HUDEP-2 (cell line): ENCODE measurements around the gene GFOD2.

Experiments
- DNase-seq, 76 experiments: peaks; one replicate each; lab custom pipeline; 2025; ENCODE audit not compliant: unreplicated experiment in 76 of 76; lab: John Stamatoyannopoulos, UW

GFOD2 gene

DNA sequence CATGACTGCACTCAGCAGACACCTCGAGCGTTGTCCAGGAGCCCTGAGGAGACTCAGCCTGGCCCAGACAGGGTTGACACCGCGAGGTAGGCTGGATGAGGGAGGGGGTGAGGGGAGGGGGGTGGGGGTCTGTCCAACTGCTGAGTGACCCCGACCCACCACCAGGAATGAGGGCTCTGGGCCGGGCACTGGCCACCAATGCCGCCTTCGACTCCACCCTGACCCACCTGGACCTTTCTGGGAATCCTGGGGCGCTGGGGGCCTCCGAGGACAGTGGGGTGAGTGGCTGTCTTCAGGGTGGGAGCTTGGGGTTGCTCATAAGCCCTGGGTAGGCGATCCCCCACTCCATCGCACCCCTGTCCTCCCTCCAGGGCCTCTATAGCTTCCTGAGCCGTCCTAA lies 71.4 kb downstream of the GFOD2 start:
- DNase-seq, result no peak

- DNase-seq, result no peak
These were observed 71.9 kb downstream of the GFOD2 start for GRCh38 chr16:67647111-67647651.

GRCh38 chr16:67645397-67646121 lies 73.6 kb downstream of the GFOD2 start:
- peak in 5 of 76 experiments; percentile 6 to 28 (median 16) for DNase-seq

DNA sequence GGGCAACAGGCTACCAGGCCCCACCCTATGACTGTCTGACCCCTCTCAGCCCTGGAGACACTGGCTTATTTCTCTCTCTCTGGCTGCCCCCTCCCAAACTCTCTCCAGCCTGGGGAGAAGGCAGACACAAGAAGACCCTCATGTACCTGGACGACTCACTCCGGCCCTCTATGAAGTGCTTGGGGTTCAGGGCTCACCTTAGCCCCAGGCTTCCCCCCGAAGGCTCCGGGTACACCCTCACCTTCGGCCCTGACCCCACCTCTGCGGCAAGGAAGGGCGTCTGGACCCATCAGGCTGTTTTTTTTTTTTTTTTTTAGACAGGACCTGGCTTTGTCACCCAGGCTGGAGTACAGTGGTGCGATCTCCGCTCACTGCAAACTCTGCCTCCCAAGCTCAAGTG lies 75.1 kb downstream of the GFOD2 start:
- DNase-seq, result no peak

- peak in 13 of 76 experiments; percentile 7 to 48 (median 18) for DNase-seq
These were observed 77.1 kb downstream of the GFOD2 start for GRCh38 chr16:67641779-67642708.

DNA sequence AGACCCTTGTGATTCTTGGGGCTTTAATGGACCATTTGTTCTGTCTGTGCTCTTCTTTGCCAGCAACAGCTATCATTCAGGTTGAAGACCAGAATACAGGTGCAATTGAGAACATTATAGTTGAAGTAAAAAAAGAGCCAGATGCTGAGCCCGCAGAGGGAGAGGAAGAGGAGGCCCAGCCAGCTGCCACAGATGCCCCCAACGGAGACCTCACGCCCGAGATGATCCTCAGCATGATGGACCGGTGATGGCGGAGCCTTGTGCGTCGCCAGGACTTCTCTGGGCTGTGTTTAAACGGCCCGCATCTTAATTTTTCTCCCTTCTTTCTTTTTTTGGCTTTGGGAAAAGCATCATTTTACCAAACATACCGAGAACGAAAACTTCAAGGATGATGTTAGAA lies 81.5 kb downstream of the GFOD2 start:
- DNase-seq, result no peak

DNA sequence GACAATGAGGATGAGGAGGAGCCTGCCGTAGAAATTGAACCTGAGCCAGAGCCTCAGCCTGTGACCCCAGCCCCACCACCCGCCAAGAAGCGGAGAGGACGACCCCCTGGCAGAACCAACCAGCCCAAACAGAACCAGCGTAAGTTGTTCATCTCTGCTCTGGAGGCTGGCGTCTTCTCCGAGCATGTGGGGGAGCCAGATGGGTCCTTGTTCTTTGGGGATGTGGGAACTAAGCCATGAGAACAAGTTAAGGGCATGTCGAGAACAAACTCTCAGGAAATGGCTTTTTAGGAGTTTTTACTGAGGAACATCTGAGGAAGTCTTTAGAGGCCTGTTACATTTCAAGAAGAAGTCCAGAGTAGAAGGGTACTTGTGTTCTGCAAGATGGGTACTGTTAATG lies 82.4 kb downstream of the GFOD2 start:
- DNase-seq, result no peak

DNA sequence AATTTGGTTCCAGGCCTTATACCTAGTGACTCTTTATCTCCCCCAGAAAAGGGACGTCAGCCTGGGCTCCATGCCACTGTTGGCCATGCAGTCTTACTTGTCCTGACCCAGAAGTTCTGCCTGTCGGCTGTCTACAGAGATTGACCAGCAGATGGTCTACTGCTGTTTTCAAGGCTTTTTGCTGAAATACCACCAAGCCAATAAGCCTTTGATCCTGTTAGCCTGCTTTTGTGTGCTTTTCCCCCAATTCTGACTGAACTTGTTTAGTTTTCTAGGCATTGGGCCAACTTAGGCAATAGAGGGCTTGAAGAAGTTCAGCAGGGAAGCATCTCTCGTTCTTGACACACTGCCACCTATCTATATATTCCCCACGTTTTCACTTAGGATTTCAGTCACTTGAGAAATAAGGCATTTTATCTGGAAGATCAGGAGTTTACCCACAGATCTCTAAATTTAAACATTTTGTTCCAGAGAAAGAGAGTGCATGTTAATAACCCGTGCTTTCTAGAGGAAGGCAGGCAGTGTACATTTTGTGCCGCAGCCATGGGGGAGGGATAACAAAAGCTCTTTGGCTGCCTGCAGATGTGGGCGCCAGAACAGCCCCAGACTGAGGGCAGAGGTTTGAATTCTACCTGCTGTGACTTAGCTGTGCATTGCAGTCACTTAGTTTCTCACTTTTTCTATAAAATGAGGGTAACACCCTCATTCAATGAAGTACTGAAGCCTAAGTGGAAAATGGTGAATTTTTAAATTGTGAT lies 86.5 kb downstream of the GFOD2 start:
- peak in 1 of 76 experiments; percentile 11 for DNase-seq

DNA sequence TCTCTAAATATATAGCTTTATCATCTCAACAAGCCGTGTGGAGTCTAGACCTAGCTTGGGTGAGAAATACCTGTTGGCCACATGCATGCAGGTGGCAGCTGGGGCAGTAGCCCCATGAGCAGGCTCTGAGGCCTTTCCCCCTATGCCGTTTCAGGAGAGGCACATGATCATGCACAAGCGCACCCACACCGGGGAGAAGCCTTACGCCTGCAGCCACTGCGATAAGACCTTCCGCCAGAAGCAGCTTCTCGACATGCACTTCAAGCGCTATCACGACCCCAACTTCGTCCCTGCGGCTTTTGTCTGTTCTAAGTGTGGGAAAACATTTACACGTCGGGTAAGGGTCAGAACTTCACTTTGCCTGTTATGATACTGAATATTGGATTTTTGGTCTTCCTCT lies 90.9 kb downstream of the GFOD2 start:
- DNase-seq, result no peak
